ENCODE results near the gene LLGL1. TPM values are rescaled to one million over a fixed set of nuclear protein-coding genes. Genes with fewer than 3 reads are reported as not detected.

Gene LLGL1
- total and polyA plus RNA-seq, 2 donors (not counting 1 experiment from before 2014, with no cell fraction given) = 14.9 to 15.2 TPM

DNA sequence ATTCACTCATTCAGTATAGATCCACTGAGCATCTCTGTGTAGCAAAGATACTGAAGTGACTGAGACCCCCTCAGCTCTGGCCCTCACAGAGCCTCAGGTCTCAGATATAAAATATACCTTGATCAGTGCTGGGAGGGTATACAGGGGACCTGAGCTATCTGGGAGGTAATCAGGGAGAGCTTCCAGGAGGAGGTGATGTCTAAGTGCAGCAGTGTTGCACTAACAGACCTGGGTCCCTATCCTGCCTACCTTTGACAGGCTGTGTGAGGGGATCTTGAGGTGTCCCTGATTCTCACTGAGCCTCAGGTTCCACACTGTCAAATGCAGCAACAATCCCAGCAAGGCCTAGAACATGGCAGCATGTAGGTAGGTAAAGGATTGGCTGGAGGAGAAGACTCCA is 48.3 kb upstream of the LLGL1 start:
- ChIA-PET CTCF (no interaction called here), POLR2A (no interaction called here)
- intact Hi-C loops (cut with micrococcal nuclease) = no loop called here
- ATAC-seq (ENCODE audit: low read depth) (no peak), DNase-seq (no peak)
- Histone ChIP-seq H4K20me1 (ENCODE audit: control insufficient read depth, insufficient read depth, low read length, poor library complexity, severe bottlenecking) (no peaks in the 10 kb centered on the region), H3K27me3 (replicated peaks in 1 of 4; ENCODE audit: control extremely low read depth in 1 of 4, control insufficient read depth in 3 of 4, insufficient read depth in 4 of 4, low read length in 3 of 4) (no peaks in the 10 kb centered on the region), H3K4me1 (ENCODE audit: control insufficient read depth in 2 of 2, insufficient read depth in 2 of 2, low read length in 2 of 2) (peaks cover 9 to 14% of the 10 kb centered on the region in 2 donors), H3K79me2 (ENCODE audit: control insufficient read depth, insufficient read depth, low read length) (peaks cover 2% of the 10 kb centered on the region), H3K4me3 (ENCODE audit: control extremely low read depth in 1 of 5, extremely low read depth in 1 of 5, insufficient read depth in 1 of 5, low read depth in 2 of 5, low read length in 4 of 5) (no peak overlapping the region), H2AFZ (ENCODE audit: insufficient read depth, low read depth, low read length, poor library complexity, severe bottlenecking) (no peak overlapping the region), H3K9ac (ENCODE audit: low read length) (no peak overlapping the region), H3K9me3 (ENCODE audit: control extremely low read depth in 1 of 3, control insufficient read depth in 2 of 3, insufficient read depth in 1 of 3, low read length in 2 of 3) (no peaks in the 10 kb centered on the region), H3K27ac (ENCODE audit: low read length in 2 of 2) (no peak overlapping the region), H3K4me2 (replicated peaks; ENCODE audit: low read depth, low read length, poor library complexity, severe bottlenecking) (no peak overlapping the region), H3K36me3 (replicated peaks in 1 of 2; ENCODE audit: control extremely low read depth in 1 of 2, control insufficient read depth in 1 of 2, extremely low read depth in 1 of 2, insufficient read depth in 2 of 2, low read length in 1 of 2) (no peaks in the 10 kb centered on the region)
- no peak overlapping the region for H3K27ac Mint-ChIP-seq
- TF ChIP-seq, protein P1, sequence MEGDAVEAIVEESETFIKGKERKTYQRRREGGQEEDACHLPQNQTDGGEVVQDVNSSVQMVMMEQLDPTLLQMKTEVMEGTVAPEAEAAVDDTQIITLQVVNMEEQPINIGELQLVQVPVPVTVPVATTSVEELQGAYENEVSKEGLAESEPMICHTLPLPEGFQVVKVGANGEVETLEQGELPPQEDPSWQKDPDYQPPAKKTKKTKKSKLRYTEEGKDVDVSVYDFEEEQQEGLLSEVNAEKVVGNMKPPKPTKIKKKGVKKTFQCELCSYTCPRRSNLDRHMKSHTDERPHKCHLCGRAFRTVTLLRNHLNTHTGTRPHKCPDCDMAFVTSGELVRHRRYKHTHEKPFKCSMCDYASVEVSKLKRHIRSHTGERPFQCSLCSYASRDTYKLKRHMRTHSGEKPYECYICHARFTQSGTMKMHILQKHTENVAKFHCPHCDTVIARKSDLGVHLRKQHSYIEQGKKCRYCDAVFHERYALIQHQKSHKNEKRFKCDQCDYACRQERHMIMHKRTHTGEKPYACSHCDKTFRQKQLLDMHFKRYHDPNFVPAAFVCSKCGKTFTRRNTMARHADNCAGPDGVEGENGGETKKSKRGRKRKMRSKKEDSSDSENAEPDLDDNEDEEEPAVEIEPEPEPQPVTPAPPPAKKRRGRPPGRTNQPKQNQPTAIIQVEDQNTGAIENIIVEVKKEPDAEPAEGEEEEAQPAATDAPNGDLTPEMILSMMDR (IDR thresholded peaks at IDR 0.05) = no peak
- TF ChIP-seq EZH2 (IDR thresholded peaks at IDR 0.05; ENCODE audit: borderline replicate concordance, insufficient read depth, low read depth, low read length, poor library complexity, severe bottlenecking) = no peak
- H3K27me3 Mint-ChIP-seq = no peaks in the 10 kb centered on the region
- H3K9me3 Mint-ChIP-seq (ENCODE audit: insufficient read depth) = no peaks in the 10 kb centered on the region
- peaks cover 12% of the 10 kb centered on the region for H3K4me1 Mint-ChIP-seq
- H3K4me3 Mint-ChIP-seq = no peak overlapping the region

GRCh38 chr17:18177722-18178121 is 47.7 kb upstream of the LLGL1 start:
- DNase-seq (no peak), ATAC-seq (ENCODE audit: low read depth) (no peak)
- ChIA-PET POLR2A (no interaction called here), CTCF (no interaction called here)
- no peak overlapping the region for H3K4me2 ChIP-seq (replicated peaks; ENCODE audit: low read depth, low read length, poor library complexity, severe bottlenecking)
- H3K4me3 ChIP-seq (ENCODE audit: control extremely low read depth in 1 of 5, extremely low read depth in 1 of 5, insufficient read depth in 1 of 5, low read depth in 2 of 5, low read length in 4 of 5) = no peak overlapping the region
- 100% methylated on average over 3 of the region's 8 CpGs for WGBS (ENCODE audit: insufficient coverage)
- no peaks in the 10 kb centered on the region for H3K27me3 ChIP-seq (replicated peaks in 1 of 4; ENCODE audit: control extremely low read depth in 1 of 4, control insufficient read depth in 3 of 4, insufficient read depth in 4 of 4, low read length in 3 of 4)
- Mint-ChIP-seq H3K4me3 (no peak overlapping the region), H3K27me3 (no peaks in the 10 kb centered on the region), H3K27ac (no peak overlapping the region), H3K9me3 (ENCODE audit: insufficient read depth) (no peaks in the 10 kb centered on the region), H3K4me1 (peaks cover 16% of the 10 kb centered on the region)
- intact Hi-C loops (cut with micrococcal nuclease) = no loop called here
- no peak for TF ChIP-seq EZH2 (IDR thresholded peaks at IDR 0.05; ENCODE audit: borderline replicate concordance, insufficient read depth, low read depth, low read length, poor library complexity, severe bottlenecking)
- TF ChIP-seq, protein P1 (IDR thresholded peaks at IDR 0.05) = no peak
- peaks cover 14 to 19% of the 10 kb centered on the region in 2 donors for H3K4me1 ChIP-seq (ENCODE audit: control insufficient read depth in 2 of 2, insufficient read depth in 2 of 2, low read length in 2 of 2)
- no peak overlapping the region for H3K9ac ChIP-seq (ENCODE audit: low read length)
- no peaks in the 10 kb centered on the region for H3K36me3 ChIP-seq (replicated peaks in 1 of 2; ENCODE audit: control extremely low read depth in 1 of 2, control insufficient read depth in 1 of 2, extremely low read depth in 1 of 2, insufficient read depth in 2 of 2, low read length in 1 of 2)
- no peak overlapping the region for H2AFZ ChIP-seq (ENCODE audit: insufficient read depth, low read depth, low read length, poor library complexity, severe bottlenecking)
- peaks cover 2% of the 10 kb centered on the region for H3K79me2 ChIP-seq (ENCODE audit: control insufficient read depth, insufficient read depth, low read length)
- no peaks in the 10 kb centered on the region for H4K20me1 ChIP-seq (ENCODE audit: control insufficient read depth, insufficient read depth, low read length, poor library complexity, severe bottlenecking)
- H3K27ac ChIP-seq (ENCODE audit: low read length in 2 of 2) = no peak overlapping the region
- no peaks in the 10 kb centered on the region for H3K9me3 ChIP-seq (ENCODE audit: control extremely low read depth in 1 of 3, control insufficient read depth in 2 of 3, insufficient read depth in 1 of 3, low read length in 2 of 3)

All from B cell (primary cell).